GM13977 (cell line): ENCODE data around the gene DSC3.

Source experiments
- DNase-seq: peaks from one replicate; pipeline ENCODE4 v3.0.0; 2012; ENCODE audit warnings: low spot score
- in situ Hi-C: fragments of 300-500 bp; cut with MboI; formaldehyde crosslinking; loops from one replicate; pipeline ENCODE4 v1.12.0; 2022; ENCODE audit warnings: low sequenced_read_pairs, low pct_unique_long_range_greater_than_20kb, mixed read lengths, inconsistent platforms; ENCODE audit not compliant: unreplicated experiment
- TF ChIP-seq, protein P1 (sequence below): IDR thresholded peaks from 2 replicates; pipeline ENCODE4 v1.5.1; 2012; ENCODE audit warnings: mild to moderate bottlenecking, control low read depth; ENCODE audit not compliant: insufficient read depth; ENCODE audit errors: extremely low read depth, missing control alignments

Gene DSC3

DNA sequence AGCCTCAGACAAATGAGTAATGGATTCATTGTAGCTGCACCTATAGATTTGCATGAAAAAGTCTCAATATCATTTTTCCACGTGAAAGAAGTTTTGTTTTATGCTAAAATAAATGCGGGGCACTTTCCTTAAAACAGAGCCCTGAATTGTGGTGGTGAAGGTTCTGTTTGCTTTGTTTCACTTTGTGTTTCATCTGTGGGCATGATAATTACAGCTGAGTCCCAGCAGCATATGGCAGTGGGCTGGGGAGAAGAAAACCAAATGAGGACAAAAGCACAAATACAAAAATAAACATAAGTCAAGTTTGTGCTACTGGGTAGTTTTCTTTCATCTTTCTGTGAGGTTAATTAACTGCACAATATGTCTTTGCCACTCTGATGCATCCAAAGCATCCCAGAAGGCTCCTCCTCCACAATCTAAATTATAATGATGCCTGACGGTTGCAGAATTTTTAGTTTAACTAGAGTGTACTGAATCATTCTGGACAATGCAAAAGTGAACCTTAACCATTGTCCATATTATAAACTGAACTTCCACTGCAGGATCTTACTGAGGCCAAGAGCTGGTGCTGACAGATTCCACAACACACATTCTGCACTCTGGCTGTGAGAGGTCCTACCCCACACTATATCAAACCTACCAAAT, 97.6 kb downstream of the DSC3 start:
- in situ Hi-C loops: no loop called here
- TF ChIP-seq, protein P1, sequence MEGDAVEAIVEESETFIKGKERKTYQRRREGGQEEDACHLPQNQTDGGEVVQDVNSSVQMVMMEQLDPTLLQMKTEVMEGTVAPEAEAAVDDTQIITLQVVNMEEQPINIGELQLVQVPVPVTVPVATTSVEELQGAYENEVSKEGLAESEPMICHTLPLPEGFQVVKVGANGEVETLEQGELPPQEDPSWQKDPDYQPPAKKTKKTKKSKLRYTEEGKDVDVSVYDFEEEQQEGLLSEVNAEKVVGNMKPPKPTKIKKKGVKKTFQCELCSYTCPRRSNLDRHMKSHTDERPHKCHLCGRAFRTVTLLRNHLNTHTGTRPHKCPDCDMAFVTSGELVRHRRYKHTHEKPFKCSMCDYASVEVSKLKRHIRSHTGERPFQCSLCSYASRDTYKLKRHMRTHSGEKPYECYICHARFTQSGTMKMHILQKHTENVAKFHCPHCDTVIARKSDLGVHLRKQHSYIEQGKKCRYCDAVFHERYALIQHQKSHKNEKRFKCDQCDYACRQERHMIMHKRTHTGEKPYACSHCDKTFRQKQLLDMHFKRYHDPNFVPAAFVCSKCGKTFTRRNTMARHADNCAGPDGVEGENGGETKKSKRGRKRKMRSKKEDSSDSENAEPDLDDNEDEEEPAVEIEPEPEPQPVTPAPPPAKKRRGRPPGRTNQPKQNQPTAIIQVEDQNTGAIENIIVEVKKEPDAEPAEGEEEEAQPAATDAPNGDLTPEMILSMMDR: no peak
- DNase-seq: no peak

DNA sequence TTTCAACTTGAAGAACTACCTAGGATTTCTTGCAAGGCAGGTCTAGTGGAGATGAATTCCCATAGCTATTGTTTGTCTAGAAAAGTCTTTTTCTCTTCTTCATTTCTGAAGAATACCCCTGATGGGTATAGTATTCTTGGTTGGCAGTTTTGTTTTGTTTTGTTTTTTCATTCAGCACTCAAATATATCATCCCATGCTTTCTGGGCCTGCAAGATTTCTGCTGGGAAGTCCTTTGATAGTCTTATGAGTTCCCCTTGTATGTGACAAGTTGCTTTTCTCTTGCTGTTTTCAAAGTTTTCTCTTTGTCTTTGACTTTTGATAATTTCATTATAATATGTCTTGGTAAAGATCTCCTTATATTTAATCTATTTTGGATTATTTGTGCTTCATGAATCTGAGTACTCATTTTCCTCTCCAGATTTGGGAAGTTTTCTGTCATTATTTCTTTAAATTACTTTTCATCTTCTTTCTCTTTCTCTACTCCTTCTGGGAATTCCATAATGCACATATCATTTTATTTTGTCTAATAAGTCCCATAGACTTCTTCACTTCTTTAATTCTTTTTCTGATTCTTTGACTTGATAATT, 101.5 kb downstream of the DSC3 start:
- TF ChIP-seq, protein P1: no peak
- DNase-seq: no peak
- in situ Hi-C loops: no loop called here
